GM21786 (cell line): ENCODE results near the gene DIP2C.

Source experiments
- ATAC-seq: cut with Tn5 transposase; IDR thresholded peaks from one replicate; pipeline ENCODE4 v1.9.1; 2021; ENCODE audit not compliant: unreplicated experiment

The DIP2C gene

DNA sequence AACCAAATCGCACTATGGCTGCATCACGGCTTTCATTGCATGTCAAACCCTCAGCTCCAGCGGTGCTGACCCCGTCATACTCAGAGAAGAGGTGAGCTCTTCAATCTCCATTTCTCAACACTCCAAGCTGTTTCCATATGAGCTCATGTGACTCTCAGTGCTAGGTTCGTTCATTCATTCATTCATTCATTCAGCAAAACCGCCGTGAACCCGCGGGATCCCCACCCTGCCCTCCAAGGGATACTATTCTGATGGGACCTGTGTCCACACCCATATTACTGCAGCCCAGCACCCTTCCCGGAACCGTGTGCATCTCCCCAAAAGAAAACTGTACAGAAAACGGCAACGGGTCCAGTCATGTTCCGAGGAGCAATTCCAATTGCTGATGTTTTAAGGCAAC lies 184.7 kb downstream of the DIP2C start:
- no peak for ATAC-seq

DNA sequence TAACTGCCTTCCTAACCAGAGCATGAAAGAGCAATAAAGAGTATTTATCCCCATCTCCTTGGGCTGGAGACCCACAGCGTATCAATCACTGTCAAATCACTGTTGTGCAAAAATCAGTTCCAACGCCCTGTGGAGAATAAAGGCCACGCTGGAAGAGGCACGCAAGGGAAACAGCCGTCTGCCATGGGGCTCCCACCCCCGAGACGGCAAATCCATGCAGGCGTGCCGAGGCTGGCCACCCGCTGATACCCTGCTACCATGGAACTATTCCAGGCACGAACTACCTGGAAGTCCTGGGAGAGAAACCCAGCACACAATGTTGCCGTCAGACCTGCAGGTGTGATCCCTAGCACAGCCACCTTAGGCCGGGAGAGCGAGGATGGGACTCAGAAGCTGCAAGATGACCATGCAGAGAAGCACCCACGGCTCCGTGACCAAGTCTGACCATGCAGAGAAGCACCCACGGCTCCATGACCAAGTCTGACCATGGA lies 185.3 kb downstream of the DIP2C start:
- ATAC-seq: no peak

- no peak for ATAC-seq
These were observed 187.9 kb downstream of the DIP2C start for GRCh38 chr10:501596-501995.

GRCh38 chr10:500876-501275 lies 188.6 kb downstream of the DIP2C start:
- ATAC-seq: no peak

DNA sequence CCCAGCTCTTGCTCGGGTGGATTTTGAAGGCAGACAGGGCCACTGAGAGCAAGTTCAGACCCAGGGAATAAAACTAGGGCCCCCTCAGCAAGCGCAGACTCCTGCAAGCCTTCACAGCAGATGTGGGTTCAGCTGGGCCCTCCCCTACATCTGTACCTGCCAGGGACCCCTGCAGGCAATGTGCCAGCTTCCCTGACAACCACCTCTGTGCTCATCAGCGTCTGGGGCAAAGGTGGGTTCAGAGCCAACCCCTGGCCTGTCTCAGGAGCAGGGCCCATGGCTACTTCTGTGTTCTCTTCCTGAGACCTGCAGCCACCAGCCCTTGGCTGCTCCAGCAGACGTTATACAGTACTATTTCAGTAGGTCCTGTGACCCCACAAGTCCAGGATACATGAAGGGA lies 189.5 kb downstream of the DIP2C start:
- no peak for ATAC-seq

DNA sequence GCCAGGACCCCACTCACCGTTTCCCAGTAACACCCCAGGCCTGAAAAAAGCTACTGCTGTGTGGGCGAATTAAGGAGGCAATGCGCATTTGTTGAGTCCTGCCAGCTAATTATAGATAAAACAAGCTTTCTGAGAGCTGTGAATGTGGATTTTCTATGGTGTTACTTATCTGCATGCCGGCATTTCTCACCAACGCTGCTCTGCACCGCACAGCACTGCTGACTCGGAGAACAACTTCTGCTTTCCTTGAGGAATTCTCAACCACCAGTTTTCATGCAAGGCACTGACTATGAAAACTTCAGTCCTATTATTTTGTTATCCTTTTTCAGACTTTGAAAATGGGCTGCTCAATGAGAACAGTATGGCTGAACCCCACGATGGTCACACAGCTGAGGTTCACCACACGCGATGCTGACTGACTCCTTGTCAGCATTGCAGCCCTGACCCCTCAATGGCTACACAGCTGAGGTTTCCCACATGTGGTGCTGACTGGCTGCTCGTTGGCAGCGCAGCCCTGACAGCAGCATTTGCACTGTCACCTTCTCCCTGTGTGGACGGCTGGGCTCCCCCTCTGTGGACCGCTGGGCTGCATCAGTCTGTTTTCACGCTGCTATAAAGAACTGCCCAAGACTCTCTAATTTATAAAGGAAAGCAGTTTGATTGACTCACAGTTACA lies 190.6 kb downstream of the DIP2C start:
- no peak for ATAC-seq

- no peak for ATAC-seq
These were observed 191.5 kb downstream of the DIP2C start for GRCh38 chr10:497898-498451.

- ATAC-seq: no peak
These were observed 192.2 kb downstream of the DIP2C start for GRCh38 chr10:497289-497688.

DNA sequence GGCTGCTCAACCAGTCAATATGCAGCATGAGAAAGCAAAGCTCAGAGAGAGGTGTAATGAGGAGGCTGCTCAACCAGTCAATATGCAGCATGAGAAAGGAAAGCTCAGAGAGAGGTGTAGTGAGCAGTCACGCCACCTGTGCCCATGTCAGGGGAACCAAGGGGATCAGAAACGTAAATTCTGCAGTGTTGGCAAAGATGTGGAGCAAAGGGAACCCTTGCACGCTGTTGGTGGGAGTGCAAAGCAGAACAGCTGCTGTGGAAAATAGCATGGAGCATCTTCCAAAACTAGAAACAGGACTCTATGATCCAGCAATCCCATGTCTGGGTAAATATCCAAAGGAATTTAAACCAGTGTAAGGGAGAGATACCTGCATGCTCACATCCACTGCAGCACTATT lies 194.9 kb downstream of the DIP2C start:
- no peak for ATAC-seq

- no peak for ATAC-seq
These were observed 195.3 kb downstream of the DIP2C start for GRCh38 chr10:494149-494542.

GRCh38 chr10:493391-494148 lies 195.9 kb downstream of the DIP2C start:
- ATAC-seq: no peak

DNA sequence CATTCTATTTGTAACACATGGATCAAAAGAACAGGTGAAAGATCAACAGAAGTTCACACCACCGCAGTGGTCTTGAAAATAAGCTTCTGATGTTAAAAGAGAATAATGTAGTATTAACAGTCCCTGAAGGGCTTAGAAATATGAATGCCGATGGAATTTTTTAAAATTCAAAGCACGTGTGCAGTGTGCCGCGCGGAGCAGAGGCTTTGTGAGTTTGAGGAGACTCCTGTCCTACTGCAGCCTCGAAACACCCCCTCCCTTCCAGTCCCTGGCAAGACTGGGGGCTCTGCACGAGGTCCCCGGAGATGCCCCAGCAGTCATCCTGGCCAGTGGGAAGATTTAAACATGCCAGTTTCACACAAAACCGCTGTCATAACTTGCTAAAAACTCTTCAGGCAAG lies 196.6 kb downstream of the DIP2C start:
- no peak for ATAC-seq

DNA sequence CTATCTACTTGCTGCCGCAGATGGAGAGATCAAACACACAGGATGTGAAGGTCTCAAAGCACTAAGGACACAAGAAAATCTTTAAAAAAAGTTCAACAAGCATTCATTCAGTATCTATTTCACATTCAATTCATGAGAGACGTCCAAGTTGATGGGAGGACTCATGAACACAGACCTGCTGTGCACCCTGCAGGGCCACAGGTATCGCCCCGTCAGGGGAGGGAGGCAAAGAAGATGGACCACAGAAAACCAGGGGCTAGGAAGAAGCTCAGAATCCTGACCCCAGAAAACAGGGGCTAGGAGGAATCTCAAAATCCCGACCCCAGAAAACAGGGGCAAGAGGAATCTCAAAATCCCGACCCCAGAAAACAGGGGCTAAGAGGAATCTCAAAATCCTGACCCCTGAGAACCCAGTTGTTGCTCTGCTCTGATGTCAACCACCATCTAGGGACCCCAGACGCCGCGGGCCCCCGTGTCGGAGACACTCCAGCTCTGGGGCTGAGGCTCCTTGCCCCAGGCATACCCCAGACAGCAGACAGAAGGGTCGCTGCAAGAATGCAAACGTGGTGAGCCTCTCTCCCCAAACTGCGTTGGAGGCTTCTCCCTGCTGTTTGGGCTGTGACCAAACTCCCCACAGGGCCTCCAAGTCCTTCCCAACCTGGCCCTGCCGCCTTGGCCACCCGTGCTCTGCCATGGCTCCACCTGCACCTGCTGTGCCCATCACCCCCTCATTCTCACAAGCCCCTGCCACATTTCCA lies 197.6 kb downstream of the DIP2C start:
- ATAC-seq: no peak

DNA sequence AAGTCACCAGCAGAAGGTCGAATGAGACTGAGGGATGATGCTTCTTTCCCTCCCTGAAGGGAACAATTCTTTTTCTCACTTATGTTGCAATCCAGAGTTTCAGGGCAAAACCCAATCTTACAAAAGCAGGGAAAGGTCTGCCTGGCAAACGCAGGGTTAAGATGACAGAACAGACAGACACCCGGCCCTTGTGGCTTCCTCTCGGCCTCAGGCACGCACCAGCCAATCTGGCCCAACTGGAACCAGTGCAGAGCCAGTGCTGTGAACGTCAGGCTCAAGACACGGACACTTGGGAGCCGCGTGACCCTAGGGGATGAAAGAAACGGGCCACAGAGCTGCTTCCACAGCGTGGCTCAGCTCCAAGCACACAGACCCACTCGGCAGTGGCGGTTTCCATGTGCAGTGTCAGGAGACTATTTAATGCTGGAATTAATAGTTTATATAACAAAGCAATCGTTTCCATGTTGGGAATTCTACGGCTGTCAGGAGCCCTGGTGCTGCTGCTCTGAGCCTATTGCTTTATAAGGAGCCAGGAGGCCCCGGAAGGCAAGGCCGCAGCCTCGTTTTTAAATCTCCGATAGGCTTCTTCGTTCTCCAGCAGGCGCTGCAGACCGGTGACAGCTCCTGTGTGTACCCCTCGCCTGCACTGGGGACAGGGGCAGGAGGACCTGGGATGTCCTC lies 198.4 kb downstream of the DIP2C start:
- ATAC-seq: no peak

DNA sequence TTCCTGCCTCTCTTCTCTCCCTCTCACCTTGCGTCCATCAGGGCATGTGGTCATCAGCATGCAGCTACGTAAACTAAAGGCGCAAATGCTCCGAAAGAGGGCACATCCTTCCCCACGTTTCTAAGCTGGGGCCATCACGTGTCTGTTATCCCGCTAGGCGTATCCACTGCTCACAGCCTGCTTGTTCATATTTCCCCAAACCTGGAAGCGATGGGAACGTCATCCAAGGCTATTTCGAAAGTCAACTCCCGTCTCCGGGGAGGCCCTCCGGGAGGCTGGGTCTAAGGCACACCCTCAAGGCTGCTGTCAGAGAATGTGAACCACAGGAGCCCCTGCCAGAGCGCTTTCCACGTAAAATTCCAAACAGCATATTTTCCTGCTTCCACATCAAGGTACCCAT lies 199.2 kb downstream of the DIP2C start:
- no peak for ATAC-seq

DNA sequence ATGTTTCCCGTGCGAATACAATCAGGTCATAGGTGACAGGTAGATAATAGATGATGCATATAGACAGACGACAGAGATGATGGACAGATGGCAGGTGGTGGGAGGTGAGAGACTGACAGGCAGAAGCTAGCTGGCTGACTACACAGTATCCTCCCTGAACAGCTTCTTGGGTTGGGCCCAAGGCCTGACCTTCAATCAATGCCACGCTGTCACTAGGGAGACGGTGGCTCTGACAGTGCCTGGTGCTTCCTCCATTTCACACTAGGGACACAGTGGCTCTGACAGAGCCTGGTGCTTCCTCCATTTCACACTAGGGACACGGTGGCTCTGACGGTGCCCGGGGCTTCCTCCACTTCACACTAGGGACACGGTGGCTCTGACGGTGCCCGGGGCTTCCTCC lies 200.1 kb downstream of the DIP2C start:
- ATAC-seq: no peak

GRCh38 chr10:488933-489215 lies 200.6 kb downstream of the DIP2C start:
- ATAC-seq: no peak

- no peak for ATAC-seq
These were observed 201.2 kb downstream of the DIP2C start for GRCh38 chr10:488081-488932.

- no peak for ATAC-seq
These were observed 202.7 kb downstream of the DIP2C start for GRCh38 chr10:486666-487322.

DNA sequence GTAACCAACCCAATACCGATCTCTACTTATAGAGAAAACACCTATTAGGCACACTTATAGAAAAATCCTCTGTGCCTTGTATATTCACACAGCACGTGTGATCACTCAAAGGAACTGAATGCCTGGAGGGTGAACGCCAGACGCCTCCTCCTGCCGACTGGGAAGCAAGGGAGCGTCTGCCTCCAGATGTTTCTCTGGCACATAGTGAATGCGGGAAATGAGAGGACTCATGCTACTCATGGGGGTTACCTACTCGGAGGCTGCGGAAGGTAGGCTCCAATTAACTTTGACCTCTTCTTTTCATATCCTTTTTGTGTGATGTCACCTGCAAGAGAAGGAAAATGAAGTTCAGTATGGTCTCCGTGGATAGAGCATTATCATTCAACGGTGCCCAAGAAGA lies 203.3 kb downstream of the DIP2C start:
- ATAC-seq: no peak
